WTC11 (cell line): Measurements from ENCODE around the gene CALR3.

ENCODE experiments used
- CTCF ChIP-seq: fragments of 200-600 bp; IDR thresholded peaks from 2 replicates; pipeline ENCODE4 v1.8.0; 2022; ENCODE audit warnings: antibody characterized with exemption
- E2F1 ChIP-seq: sonication (generic); formaldehyde crosslinking; IDR thresholded peaks from 2 replicates; pipeline ENCODE4 v1.8.0; 2022; ENCODE audit warnings: mild to moderate bottlenecking, missing genetic modification reagents
- MAX ChIP-seq: sonication (generic); formaldehyde crosslinking; IDR thresholded peaks from 2 replicates; pipeline ENCODE4 v1.8.0; 2022; ENCODE audit warnings: mild to moderate bottlenecking, missing genetic modification reagents

GRCh38 chr19:16514383-16515019 is 18.5 kb upstream of the CALR3 start:
- TF ChIP-seq E2F1 (CRISPR knock-in tag): no peak
- no peak for TF ChIP-seq CTCF
- TF ChIP-seq MAX: no peak
